ENCODE data around the gene VAT1L. TPM values are rescaled to one million over a fixed set of nuclear protein-coding genes. Genes with fewer than 3 reads are reported as not detected.

The VAT1L gene
- total RNA-seq, 1 experiment from 2014 or later = not detected

DNA sequence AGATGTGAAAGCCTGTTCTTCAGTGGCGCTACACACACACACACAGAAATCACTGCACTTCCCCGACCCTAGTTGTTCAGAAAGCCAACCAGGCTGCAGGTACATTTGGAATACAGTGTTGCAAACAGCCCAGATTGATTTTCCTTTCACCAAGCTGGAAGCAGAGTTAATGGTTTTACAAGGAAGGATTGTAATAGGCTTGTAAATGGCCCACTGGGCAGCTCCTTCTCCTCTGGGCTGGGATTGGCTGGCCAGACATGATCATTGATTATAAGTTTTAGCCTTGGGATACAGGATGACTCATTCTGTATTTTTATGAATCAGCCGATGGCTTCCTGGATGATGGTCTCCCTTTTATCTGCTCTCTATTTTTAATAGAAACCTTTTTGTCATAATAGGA is 2.5 kb downstream of the VAT1L start:
- CTCF ChIA-PET = no interaction called here
- DNase-seq = no peak
- peaks cover 23% of the 10 kb centered on the region for H3K27me3 Mint-ChIP-seq (ENCODE audit: unreplicated experiment)
- H3K27ac Mint-ChIP-seq (ENCODE audit: unreplicated experiment) = no peak overlapping the region
- H3K4me3 Mint-ChIP-seq (ENCODE audit: low read depth, unreplicated experiment) = no peak overlapping the region
- no TSS peak for BruUV-seq (replicated peaks)
- intact Hi-C loops (cut with micrococcal nuclease; ENCODE audit: unreplicated experiment) = no loop called here
- no peaks in the 10 kb centered on the region for H3K4me1 Mint-ChIP-seq (ENCODE audit: low read depth, unreplicated experiment)
- no peaks in the 10 kb centered on the region for H3K36me3 Mint-ChIP-seq (ENCODE audit: insufficient read depth, unreplicated experiment)
- H3K9me3 Mint-ChIP-seq (ENCODE audit: low read depth, unreplicated experiment) = peaks cover 2% of the 10 kb centered on the region
- TF ChIP-seq, protein P1, sequence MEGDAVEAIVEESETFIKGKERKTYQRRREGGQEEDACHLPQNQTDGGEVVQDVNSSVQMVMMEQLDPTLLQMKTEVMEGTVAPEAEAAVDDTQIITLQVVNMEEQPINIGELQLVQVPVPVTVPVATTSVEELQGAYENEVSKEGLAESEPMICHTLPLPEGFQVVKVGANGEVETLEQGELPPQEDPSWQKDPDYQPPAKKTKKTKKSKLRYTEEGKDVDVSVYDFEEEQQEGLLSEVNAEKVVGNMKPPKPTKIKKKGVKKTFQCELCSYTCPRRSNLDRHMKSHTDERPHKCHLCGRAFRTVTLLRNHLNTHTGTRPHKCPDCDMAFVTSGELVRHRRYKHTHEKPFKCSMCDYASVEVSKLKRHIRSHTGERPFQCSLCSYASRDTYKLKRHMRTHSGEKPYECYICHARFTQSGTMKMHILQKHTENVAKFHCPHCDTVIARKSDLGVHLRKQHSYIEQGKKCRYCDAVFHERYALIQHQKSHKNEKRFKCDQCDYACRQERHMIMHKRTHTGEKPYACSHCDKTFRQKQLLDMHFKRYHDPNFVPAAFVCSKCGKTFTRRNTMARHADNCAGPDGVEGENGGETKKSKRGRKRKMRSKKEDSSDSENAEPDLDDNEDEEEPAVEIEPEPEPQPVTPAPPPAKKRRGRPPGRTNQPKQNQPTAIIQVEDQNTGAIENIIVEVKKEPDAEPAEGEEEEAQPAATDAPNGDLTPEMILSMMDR (IDR thresholded peaks at IDR 0.05; ENCODE audit: unreplicated experiment) = no peak

DNA sequence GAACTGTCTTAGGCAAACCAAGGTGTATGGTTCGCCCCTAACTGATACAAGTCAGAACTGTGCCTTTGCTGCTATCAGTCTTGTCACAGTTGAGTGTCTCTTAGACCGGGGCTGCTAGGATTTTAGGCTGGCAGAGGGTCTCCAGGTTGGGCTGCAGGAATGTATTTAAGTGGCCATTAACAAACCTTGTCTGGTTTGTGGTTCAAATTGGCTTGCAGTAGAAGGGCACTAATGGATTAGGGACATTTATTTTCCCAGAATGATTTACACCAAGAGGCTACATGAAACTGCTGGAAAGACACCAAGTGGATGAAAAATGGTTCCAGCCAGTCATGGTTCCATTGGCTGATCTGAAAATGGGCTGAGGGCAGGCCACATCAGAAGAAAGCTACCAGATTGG is 5.1 kb downstream of the VAT1L start:
- H3K27me3 Mint-ChIP-seq (ENCODE audit: unreplicated experiment) = peaks cover 10% of the 10 kb centered on the region
- peaks cover 4% of the 10 kb centered on the region for H3K9me3 Mint-ChIP-seq (ENCODE audit: low read depth, unreplicated experiment)
- H3K27ac Mint-ChIP-seq (ENCODE audit: unreplicated experiment) = no peak overlapping the region
- TF ChIP-seq, protein P1 (IDR thresholded peaks at IDR 0.05; ENCODE audit: unreplicated experiment) = no peak
- CTCF ChIA-PET = no interaction called here
- DNase-seq = no peak
- H3K4me1 Mint-ChIP-seq (ENCODE audit: low read depth, unreplicated experiment) = no peaks in the 10 kb centered on the region
- intact Hi-C loops (cut with micrococcal nuclease; ENCODE audit: unreplicated experiment) = no loop called here
- no TSS peak for BruUV-seq (replicated peaks)
- no peak overlapping the region for H3K4me3 Mint-ChIP-seq (ENCODE audit: low read depth, unreplicated experiment)
- H3K36me3 Mint-ChIP-seq (ENCODE audit: insufficient read depth, unreplicated experiment) = no peaks in the 10 kb centered on the region

DNA sequence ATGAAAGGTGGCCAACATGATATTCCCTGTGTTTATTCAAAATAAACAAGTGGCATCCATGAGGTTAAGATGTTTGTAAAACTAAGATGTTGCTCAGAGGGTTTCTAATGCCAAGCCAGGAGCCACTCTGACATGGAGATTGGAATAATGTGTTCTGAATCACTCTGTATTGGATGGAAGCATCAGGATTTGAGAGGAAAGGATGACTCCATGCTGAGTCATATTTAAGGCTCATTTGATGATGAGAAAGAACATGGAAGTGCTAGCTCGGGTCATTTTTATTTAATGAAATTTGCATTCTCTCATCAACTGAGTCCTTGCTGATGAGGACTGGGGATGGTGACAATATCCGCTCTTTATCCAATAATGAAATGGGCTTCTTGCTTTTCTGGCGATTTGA is 6.2 kb downstream of the VAT1L start:
- intact Hi-C loops (cut with micrococcal nuclease; ENCODE audit: unreplicated experiment) = no loop called here
- TF ChIP-seq, protein P1 (IDR thresholded peaks at IDR 0.05; ENCODE audit: unreplicated experiment) = no peak
- no peak overlapping the region for H3K27ac Mint-ChIP-seq (ENCODE audit: unreplicated experiment)
- H3K36me3 Mint-ChIP-seq (ENCODE audit: insufficient read depth, unreplicated experiment) = no peaks in the 10 kb centered on the region
- no peaks in the 10 kb centered on the region for H3K4me1 Mint-ChIP-seq (ENCODE audit: low read depth, unreplicated experiment)
- peaks cover 19% of the 10 kb centered on the region for H3K27me3 Mint-ChIP-seq (ENCODE audit: unreplicated experiment)
- peaks cover 4% of the 10 kb centered on the region for H3K9me3 Mint-ChIP-seq (ENCODE audit: low read depth, unreplicated experiment)
- BruUV-seq (replicated peaks) = no TSS peak
- DNase-seq = no peak
- no peak overlapping the region for H3K4me3 Mint-ChIP-seq (ENCODE audit: low read depth, unreplicated experiment)
- CTCF ChIA-PET = no interaction called here

DNA sequence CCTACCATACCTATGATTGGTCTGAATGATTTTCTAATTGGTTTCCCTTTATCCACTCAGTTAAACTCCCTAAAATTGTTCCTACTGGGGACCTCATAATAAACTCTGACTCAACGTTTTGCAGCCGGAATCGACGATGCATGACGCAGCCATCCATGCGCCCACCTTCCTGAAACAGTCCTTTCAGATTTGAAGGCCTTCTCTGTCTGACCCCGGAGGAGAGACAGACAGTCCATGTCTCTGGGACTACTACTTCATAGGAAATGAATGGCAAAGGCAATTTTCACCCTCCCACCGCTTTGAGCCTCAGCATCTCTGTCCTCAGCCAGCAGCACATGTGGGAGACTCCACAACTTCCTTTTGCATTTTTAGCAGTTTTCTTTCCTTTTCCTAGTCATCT is 13.5 kb downstream of the VAT1L start:
- intact Hi-C loops (cut with micrococcal nuclease; ENCODE audit: unreplicated experiment) = no loop called here
- BruUV-seq (replicated peaks) = no TSS peak
- Mint-ChIP-seq H3K27ac (ENCODE audit: unreplicated experiment) (no peak overlapping the region), H3K36me3 (ENCODE audit: insufficient read depth, unreplicated experiment) (no peaks in the 10 kb centered on the region), H3K4me3 (ENCODE audit: low read depth, unreplicated experiment) (no peak overlapping the region), H3K27me3 (ENCODE audit: unreplicated experiment) (peaks cover 37% of the 10 kb centered on the region), H3K4me1 (ENCODE audit: low read depth, unreplicated experiment) (no peaks in the 10 kb centered on the region), H3K9me3 (ENCODE audit: low read depth, unreplicated experiment) (peaks cover 8% of the 10 kb centered on the region)
- CTCF ChIA-PET = interaction anchor here (0.7 kb wide), 1 partner anchor 64 kb away, joined by 3 read pairs; no protein-coding TSS in a partner anchor
- no peak for DNase-seq
- TF ChIP-seq, protein P1 (IDR thresholded peaks at IDR 0.05; ENCODE audit: unreplicated experiment) = no peak
